HG02759 (cell line): ENCODE data around the gene LCE1C.

ENCODE experiments used
- ATAC-seq: cut with Tn5 transposase; IDR thresholded peaks from one replicate; pipeline ENCODE4 v1.9.1; 2021; ENCODE audit warnings: mild to moderate bottlenecking, moderate library complexity; ENCODE audit not compliant: unreplicated experiment

The LCE1C gene, protein sequence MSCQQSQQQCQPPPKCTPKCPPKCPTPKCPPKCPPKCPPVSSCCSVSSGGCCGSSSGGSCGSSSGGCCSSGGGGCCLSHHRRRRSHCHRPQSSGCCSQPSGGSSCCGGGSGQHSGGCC

GRCh38 chr1:152806576-152806975, at the start of gene LCE1C:
TSS of gene LCE1C (minus strand) at chr1:152806651. CDS start at chr1:152805478, 1,173 bp downstream.
- no peak for ATAC-seq

DNA sequence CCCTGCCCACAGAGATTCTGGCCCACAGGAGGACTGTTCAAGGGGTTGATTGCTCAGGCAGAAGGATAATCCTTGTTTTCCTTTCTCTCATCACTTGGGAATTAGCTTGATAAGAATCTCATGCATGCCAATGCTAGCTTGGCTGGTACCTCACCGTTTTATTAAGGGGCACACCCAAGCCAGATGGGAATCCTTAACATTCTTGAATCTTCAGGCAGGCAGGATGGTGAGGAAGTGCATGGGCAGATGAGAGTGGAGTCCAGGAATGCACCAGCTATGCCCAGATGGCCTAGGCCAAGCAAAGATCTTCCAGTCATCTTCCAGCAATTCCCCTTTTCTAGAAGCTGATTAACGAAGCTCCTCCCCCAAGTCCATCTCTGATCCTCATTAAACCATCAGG, 49.2 kb upstream of the LCE1C start:
- no peak for ATAC-seq

DNA sequence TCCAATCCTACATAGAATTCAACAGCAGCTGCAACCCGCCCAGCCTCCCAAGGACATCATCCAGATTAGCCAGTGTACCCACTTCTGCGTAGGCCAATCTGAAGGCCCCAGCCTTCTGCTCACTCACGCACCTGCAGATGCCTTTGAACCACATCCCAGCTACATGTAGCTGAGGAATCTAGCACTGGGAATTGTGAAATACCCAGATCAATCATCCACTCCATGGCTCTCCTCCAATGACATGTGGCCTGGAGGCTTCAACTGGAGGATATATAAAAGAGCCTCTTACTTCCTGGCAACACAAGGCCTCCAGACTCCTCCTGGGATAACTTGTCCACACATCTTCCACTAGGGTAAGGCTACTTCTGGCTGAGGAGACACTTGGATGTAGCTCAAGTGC, 36.1 kb upstream of the LCE1C start, which contains the start of gene LCE6A:
TSS of gene LCE6A (plus strand) at position 301 of the 400 bp plus-strand sequence. CDS start 665 bp downstream, outside the sequence.
- no peak for ATAC-seq

GRCh38 chr1:152836870-152837269, 30.4 kb upstream of the LCE1C start:
- ATAC-seq: no peak

DNA sequence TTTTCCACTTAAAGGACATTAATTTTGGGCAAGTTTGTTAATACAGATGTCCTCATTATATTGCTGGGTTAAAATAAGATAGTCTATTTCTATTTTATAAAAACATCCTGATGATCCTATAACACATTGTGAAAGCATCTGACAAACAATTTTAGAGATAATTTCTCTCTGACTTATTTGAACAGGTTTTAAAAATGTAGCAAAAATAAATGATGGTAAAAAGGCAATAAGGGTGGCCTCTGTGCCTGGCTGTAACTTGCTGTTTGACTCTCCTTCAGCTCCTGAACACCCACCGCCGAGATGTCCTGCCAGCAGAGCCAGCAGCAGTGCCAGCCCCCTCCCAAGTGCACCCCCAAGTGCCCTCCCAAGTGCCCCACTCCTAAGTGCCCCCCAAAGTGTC, 20.7 kb upstream of the LCE1C start, which contains the start of gene LCE1A:
TSS of gene LCE1A (plus strand) at position 301 of the 400 bp plus-strand sequence. CDS start at position 301, 0 bp downstream.
- ATAC-seq: no peak

DNA sequence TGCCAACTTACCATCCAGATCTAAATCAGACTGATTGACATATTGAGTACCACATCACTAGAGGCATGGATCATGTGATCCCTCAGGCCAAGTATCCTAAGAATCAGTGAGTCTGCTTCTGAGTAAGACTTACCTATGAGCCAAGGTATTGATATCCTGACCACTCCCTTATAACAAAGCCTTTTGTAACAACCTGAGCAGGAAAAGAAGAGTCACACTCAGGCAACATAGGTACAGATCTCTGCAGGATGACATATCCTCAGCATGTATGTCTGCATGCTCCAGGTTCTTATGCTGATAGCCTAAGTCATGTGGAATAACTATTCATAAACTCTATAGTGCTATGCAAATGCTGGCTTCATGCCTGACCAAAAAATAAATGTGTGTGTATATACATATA, 18.5 kb upstream of the LCE1C start:
- no peak for ATAC-seq

GRCh38 chr1:152823294-152823693, 16.8 kb upstream of the LCE1C start:
- ATAC-seq: no peak

GRCh38 chr1:152817309-152817708, 10.9 kb upstream of the LCE1C start:
- no peak for ATAC-seq

GRCh38 chr1:152811671-152812070, 5.2 kb upstream of the LCE1C start, which contains the start of gene LCE1B:
TSS of gene LCE1B (plus strand) at chr1:152811971. CDS start at chr1:152812447, 476 bp downstream.
- no peak for ATAC-seq

DNA sequence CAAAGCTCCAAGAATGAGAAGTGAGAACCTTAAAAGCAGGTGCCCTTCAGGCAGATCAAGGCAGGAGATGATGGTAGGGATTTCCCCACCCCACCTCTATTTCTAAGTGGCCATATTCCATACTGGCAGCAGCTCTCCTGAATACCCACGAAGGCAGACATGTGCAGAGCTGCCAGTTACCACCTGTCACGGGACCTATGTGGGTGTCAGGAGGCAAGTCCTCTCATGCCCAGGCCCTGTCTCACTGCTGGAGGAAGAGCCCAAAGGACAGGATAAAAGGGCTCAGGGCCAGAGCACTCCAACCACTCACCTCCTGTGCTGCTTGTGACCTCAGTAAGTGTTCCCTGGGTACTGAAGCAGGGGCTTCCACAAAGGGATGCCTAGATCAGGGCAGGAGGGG, 4.6 kb upstream of the LCE1C start:
- no peak for ATAC-seq

GRCh38 chr1:152801333-152801732, 5.1 kb downstream of the LCE1C start:
- ATAC-seq: no peak

DNA sequence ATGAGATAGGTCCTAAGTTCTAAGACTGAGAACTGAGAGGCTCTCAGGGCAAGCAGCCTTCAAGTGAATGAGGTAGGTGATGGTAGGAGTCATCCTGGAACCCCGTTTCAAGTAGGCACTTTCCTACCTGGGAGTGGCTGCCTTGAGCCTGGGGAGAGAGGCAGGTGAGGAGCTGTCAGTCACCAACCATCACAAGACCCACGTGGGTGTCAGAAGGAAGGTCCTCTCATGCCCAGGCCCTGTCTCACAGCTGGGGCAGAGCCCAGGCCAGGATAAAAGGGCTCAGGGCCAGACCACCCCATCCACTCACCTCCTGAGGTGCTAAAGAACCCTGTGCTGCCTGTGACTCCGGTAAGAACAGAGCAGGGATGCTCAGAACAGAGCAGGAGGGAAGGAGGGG, 10.0 kb downstream of the LCE1C start, which contains the start of gene LCE1D:
TSS of gene LCE1D (plus strand) at position 301 of the 400 bp plus-strand sequence. CDS start 1,074 bp downstream, outside the sequence.
- ATAC-seq: no peak

DNA sequence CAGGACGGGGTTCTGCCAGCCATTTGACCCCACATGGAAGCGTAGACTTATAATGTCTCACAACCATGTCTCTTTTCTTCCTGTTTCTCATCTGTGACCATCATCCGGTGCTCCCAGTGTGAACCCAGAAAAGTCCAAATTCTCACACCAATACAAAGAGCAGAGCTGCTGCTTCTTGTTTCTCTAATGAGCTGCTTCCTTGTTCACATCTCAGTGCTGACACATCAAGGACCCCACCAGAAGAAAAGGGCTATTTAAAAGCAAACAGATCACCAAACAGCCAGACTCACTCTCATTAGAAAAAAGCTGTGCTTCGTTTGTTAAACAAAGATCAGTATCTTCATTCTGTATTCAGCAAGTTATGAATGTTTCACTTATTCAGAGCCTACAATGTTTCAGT, 10.8 kb downstream of the LCE1C start:
- no peak for ATAC-seq

- no peak for ATAC-seq
These were observed 20.4 kb downstream of the LCE1C start, which contains the start of gene LCE1E for GRCh38 chr1:152786077-152786476. TSS of gene LCE1E (plus strand) at chr1:152786257. CDS start at chr1:152787300, 1,043 bp downstream.

GRCh38 chr1:152783095-152783494, 23.4 kb downstream of the LCE1C start:
- ATAC-seq: no peak

DNA sequence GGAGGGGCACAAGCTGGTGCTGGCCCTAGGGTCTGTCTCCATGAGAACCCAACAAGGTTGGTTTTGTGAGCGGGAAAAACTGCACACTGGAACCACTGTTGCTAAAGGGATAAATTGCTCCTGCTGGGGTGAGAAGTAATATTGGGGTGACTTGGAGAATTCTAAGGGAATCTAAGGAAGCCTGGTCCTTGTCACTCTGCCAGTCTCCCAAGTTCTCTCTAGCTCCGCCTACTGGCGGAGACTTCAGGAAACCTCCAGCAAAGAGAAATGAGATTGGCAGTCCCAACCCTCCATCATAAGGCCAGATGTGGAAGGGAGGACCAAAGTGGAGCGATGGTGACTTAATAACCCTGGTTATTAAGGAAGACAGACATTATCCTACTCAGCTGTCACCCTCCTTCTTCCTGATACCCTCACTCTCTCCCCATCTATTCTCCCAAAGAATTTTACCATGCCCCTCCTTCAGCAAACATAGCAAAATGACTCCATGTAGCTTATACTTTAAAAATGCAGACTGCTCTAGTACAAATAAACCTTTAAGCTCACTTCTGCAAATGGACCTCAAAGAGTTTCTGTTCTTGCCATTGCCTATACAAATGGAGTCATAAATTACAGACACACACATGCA, 28.8 kb downstream of the LCE1C start:
- no peak for ATAC-seq

DNA sequence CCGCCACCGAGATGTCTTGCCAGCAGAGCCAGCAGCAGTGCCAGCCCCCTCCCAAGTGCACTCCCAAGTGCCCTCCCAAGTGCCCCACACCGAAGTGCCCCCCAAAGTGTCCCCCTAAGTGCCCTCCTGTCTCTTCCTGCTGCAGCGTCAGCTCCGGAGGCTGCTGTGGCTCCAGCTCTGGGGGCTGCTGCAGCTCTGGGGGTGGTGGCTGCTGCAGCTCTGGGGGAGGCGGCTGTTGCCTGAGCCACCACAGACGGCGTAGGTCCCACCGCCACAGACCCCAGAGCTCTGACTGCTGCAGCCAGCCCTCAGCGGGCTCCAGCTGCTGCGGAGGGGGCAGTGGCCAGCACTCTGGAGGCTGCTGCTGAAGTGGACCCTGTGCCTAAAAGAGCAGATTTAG, 30.1 kb downstream of the LCE1C start:
- no peak for ATAC-seq

DNA sequence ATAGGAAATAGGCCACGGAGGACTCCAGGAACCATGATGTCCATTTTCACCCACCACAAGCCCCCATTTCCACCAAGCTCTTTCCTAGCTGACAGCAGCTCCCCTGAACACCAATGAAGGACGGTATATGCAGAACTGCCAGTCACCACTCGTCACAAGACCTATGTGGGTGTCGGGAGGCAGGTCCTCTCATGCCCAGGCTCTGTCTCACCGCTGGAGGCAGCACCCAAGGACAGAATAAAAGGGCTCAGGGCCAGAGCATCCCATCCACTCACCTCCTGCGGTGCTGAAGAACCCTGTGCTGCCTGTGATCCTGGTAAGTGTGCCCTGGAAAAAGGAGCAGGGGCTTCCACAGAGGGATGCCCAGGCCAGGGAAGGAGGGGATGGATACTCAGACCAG, 31.6 kb downstream of the LCE1C start, which contains the start of gene LCE1F:
TSS of gene LCE1F (plus strand) at position 266 of the 400 bp plus-strand sequence. CDS start 1,232 bp downstream, outside the sequence.
- ATAC-seq: no peak

- ATAC-seq: no peak
These were observed 36.0 kb downstream of the LCE1C start for GRCh38 chr1:152770411-152770810.

- no peak for ATAC-seq
These were observed 37.5 kb downstream of the LCE1C start for GRCh38 chr1:152768847-152769533.

DNA sequence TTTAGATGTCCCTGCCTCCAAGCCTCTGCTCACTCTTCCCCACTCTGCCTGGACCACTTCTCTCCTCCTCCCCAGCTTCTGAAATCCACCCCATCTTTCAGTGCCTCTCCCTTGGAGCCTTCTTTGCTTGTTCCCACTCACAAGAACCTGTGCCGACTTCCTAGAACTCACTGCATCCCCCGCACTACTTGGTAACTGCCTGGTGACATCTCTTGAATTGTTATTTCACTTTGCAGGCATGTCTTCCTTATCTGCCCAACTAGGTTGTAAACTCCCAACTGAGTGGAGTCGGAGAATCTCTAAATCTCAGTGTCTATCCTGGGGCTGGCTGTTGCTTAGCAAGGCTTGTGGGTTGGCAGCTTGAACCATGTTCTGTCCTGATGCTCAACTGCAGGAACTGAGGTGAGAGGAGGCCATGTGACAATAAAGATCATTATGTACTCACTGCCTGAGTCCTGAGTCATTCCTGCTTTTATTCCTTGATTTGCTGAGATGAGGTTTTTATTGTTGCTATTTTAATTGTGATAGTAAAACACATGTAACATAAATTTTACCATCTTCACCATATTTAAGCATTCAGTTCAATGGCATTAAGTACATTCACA, 44.7 kb downstream of the LCE1C start:
- no peak for ATAC-seq
